AG04450 (cell line): ENCODE data around the gene CAMKK2. TPM values are rescaled to one million over a fixed set of nuclear protein-coding genes. Genes with fewer than 3 reads are reported as not detected.

ENCODE experiments used
- CTCF ChIA-PET: fragments of 300-600, 350-600 bp; formaldehyde crosslinking; extraction: SDS; loops from one replicate; lab custom pipeline; 2022; ENCODE audit warnings: antibody characterized with exemption, inconsistent platforms; lab: Charles Lee
- POLR2A ChIA-PET: fragments of 350-600 bp; formaldehyde crosslinking; extraction: SDS; loops from one replicate; lab custom pipeline; 2021; ENCODE audit warnings: antibody characterized with exemption, inconsistent platforms; lab: Yijun Ruan, JAX
- DNase-seq: peaks from one replicate; pipeline ENCODE4 v3.0.0-alpha.2; 2011; ENCODE audit warnings: low read depth, low spot score
- H3K27ac ChIP-seq: one replicate; pipeline ENCODE4 v1.5.1; 2012; ENCODE audit warnings: low read depth, low read length, control low read depth
- H3K27me3 ChIP-seq: one replicate; pipeline ENCODE4 v1.6.0; 2012; ENCODE audit warnings: low read length; ENCODE audit not compliant: control insufficient read depth, insufficient read depth
- H3K4me3 ChIP-seq: 2 replicates; pipeline ENCODE4 v1.5.1; 2011; ENCODE audit warnings: mild to moderate bottlenecking, low read depth, low read length, control low read depth
- H3K9me3 ChIP-seq: 2 replicates; pipeline ENCODE4 v1.5.1; 2012; ENCODE audit warnings: low read length; ENCODE audit not compliant: control insufficient read depth, insufficient read depth
- polyA plus RNA-seq: library from polyadenylated mRNA; depleted of rRNA; stranded (reverse); fragments of >200 nt; gene quantifications from 2 replicates; pipeline ENCODE4 v1.2.3, GENCODE V29; 2011
- TF ChIP-seq, protein P1 (sequence below): IDR thresholded peaks from 2 replicates; pipeline ENCODE4 v1.5.1; 2011; ENCODE audit warnings: low read depth, low read length, control low read depth, inconsistent platforms

CAMKK2 gene
- polyA plus RNA-seq, 1 experiment, result 23.1 TPM

- TF ChIP-seq, protein P1, sequence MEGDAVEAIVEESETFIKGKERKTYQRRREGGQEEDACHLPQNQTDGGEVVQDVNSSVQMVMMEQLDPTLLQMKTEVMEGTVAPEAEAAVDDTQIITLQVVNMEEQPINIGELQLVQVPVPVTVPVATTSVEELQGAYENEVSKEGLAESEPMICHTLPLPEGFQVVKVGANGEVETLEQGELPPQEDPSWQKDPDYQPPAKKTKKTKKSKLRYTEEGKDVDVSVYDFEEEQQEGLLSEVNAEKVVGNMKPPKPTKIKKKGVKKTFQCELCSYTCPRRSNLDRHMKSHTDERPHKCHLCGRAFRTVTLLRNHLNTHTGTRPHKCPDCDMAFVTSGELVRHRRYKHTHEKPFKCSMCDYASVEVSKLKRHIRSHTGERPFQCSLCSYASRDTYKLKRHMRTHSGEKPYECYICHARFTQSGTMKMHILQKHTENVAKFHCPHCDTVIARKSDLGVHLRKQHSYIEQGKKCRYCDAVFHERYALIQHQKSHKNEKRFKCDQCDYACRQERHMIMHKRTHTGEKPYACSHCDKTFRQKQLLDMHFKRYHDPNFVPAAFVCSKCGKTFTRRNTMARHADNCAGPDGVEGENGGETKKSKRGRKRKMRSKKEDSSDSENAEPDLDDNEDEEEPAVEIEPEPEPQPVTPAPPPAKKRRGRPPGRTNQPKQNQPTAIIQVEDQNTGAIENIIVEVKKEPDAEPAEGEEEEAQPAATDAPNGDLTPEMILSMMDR, result no peak
These were observed 22.3 kb downstream of the CAMKK2 start for GRCh38 chr12:121274036-121274763.

DNA sequence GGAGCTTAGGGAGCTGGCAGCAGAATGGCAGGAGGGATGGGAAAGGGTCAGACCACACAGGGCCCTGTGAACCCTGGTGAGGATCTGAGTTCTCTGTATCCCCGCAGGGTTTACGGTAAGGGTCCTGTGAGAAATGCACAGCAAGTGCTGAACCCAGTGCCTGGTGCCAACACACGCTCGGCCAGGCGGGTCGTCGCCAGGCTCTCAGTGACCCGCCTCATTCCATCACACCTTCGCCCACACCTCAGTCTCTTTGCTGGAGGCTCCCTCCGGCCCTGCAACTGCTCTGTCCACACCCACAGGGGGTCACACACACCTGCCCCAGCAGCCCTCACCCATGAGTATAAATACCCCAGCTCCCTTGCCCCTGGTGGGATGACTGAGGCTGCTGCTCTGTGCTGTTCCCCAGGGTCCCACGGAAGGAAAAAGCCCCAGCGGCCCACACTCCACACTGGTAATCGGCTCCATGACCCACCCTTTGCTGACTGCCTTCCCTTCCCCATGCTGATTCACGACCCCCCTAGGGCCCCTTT lies 23.1 kb downstream of the CAMKK2 start:
- H3K4me3 ChIP-seq, result no peak overlapping the region
- ChIA-PET POLR2A (no interaction called here), CTCF (interaction anchor here (0.6 kb wide), 1 partner anchor 14 kb away, joined by 3 read pairs; no protein-coding TSS in a partner anchor)
- H3K9me3 ChIP-seq, result no peaks in the 10 kb centered on the region; the same call in 1 of the 2 replicates
- TF ChIP-seq, protein P1, result no peak
- no peak overlapping the region for H3K27ac ChIP-seq
- DNase-seq, result no peak
- no peaks in the 10 kb centered on the region for H3K27me3 ChIP-seq

More at GRCh38 chr12:121274036-121274763, 22.3 kb downstream of the CAMKK2 start:
- no peak for DNase-seq
- POLR2A ChIA-PET, result no interaction called here
- peaks cover 3% of the 10 kb centered on the region; the same call in 1 of the 2 replicates for H3K9me3 ChIP-seq
- H3K27ac ChIP-seq, result no peak overlapping the region
- no peaks in the 10 kb centered on the region for H3K27me3 ChIP-seq
- no peak overlapping the region for H3K4me3 ChIP-seq
- CTCF ChIA-PET, result no interaction called here

DNA sequence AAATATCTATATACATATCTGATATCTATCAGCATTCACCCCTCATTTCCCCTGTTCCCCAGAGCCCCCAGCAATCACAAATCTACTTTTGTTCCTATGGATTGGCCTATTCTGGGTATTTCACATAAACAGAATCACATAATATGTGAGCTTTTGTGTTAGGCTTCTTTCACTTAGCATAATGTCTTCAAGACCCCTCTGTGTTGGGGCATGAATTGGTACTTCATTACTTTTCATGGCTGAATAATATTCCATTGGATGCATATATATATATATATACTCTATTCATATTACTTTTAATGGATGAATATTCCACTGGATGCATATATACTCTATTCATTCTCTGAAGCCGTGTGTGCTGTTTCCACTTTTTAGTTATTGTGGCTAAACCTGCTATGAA lies 28.7 kb downstream of the CAMKK2 start:
- TF ChIP-seq, protein P1, result no peak
- DNase-seq, result no peak
- Histone ChIP-seq H3K27ac (no peak overlapping the region), H3K4me3 (no peak overlapping the region), H3K9me3 (no peaks in the 10 kb centered on the region), H3K27me3 (no peaks in the 10 kb centered on the region)
- CTCF ChIA-PET, result no interaction called here
- POLR2A ChIA-PET, result no interaction called here

DNA sequence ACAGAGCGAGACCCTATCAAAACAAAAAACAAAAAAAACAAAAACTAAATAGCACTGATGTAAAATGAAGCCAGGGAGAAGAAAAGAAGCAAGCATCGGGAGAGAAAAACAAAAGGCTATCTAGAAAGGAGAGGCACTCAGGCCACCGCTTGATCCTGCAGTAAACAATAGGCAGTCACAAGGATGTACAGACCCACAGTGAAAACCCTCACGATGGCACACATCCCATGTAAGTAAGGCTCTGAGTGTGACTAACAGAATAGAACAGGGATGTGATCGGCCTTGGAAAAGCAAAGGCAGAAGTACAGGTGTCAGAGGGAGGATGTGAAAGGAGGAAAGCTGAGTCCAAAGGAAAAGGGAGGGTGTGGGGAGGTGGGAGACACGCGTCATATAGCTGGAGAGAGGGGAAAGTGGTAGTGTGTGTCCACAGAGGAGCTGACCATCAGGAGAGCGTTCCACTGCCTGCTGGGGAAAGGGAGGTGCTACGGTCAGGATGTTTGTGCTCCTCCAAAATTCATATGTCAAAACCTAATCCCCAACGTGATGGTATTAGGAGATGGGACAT lies 31.5 kb downstream of the CAMKK2 start:
- TF ChIP-seq, protein P1, result no peak

GRCh38 chr12:121264135-121264534 lies 32.4 kb downstream of the CAMKK2 start:
- POLR2A ChIA-PET, result interaction anchor here (0.7 kb wide), 1 partner anchor 33 kb away, joined by 3 read pairs; no protein-coding TSS in a partner anchor
- CTCF ChIA-PET, result no interaction called here
- DNase-seq, result no peak

More for the DNA sequence above, 31.5 kb downstream of the CAMKK2 start:
- DNase-seq, result no peak
- ChIA-PET POLR2A (no interaction called here), CTCF (no interaction called here)
- H3K9me3 ChIP-seq, result no peaks in the 10 kb centered on the region
- H3K27ac ChIP-seq, result no peak overlapping the region
- no peak overlapping the region for H3K4me3 ChIP-seq
- no peaks in the 10 kb centered on the region for H3K27me3 ChIP-seq

More at GRCh38 chr12:121264135-121264534, 32.4 kb downstream of the CAMKK2 start:
- TF ChIP-seq, protein P1, result no peak
- Histone ChIP-seq H3K4me3 (no peak overlapping the region), H3K27me3 (no peaks in the 10 kb centered on the region), H3K27ac (no peak overlapping the region), H3K9me3 (no peaks in the 10 kb centered on the region)
